Measurements from ENCODE around the gene SNX9. TPM values are rescaled to one million over a fixed set of nuclear protein-coding genes. Genes with fewer than 3 reads are reported as not detected.

SNX9 gene
- total and polyA plus RNA-seq, 2 donors (not counting 1 experiment from before 2014, with no cell fraction given) = 10.0 to 50.7 TPM

DNA sequence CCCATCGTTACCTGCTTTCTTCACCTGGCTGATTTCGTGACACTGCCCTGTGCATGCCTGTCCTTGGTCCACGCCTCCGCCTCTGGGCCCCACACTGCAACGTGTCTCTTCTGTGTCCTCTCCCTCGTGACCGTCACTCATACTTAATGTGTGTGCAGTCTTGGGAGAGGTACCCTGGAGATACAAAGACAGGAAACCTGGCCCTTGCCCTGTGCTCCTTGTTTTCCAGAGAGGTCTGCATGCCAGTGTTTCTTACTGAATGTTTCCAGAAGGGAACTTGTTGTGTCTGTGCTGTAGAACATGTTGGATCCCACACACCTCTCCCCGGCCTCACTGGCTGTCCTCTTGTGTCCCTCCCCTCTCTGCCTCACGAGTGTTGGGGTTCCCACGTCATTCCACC, 45.8 kb downstream of the SNX9 start:
- no peak overlapping the region for H3K9ac ChIP-seq (ENCODE audit: low read length)

More for the DNA sequence above, 45.8 kb downstream of the SNX9 start:
- TF ChIP-seq EZH2 (IDR thresholded peaks at IDR 0.05; ENCODE audit: borderline replicate concordance, insufficient read depth, low read depth, low read length, poor library complexity, severe bottlenecking) (no peak), CTCF (IDR thresholded peaks at IDR 0.05) (no peak)
- Mint-ChIP-seq H3K9me3 (ENCODE audit: insufficient read depth) (no peaks in the 10 kb centered on the region), H3K4me1 (peaks cover 9% of the 10 kb centered on the region), H3K27me3 (no peaks in the 10 kb centered on the region), H3K4me3 (no peak overlapping the region), H3K27ac (no peak overlapping the region)
- CTCF ChIA-PET = interaction anchor here (1.0 kb wide), 1 partner anchor 112 kb away, joined by 4 read pairs; no protein-coding TSS in a partner anchor
- no peak for DNase-seq
- Histone ChIP-seq H3K4me2 (replicated peaks; ENCODE audit: low read depth, low read length, poor library complexity, severe bottlenecking) (no peak overlapping the region), H3K79me2 (ENCODE audit: control insufficient read depth, insufficient read depth, low read length) (peaks cover 34% of the 10 kb centered on the region), H4K20me1 (ENCODE audit: control insufficient read depth, insufficient read depth, low read length, poor library complexity, severe bottlenecking) (peaks cover 27% of the 10 kb centered on the region), H3K4me3 (ENCODE audit: control extremely low read depth in 1 of 5, extremely low read depth in 1 of 5, insufficient read depth in 1 of 5, low read depth in 2 of 5, low read length in 4 of 5) (no peak overlapping the region), H2AFZ (ENCODE audit: insufficient read depth, low read depth, low read length, poor library complexity, severe bottlenecking) (no peak overlapping the region), H3K9me3 (ENCODE audit: control extremely low read depth in 1 of 3, control insufficient read depth in 2 of 3, insufficient read depth in 1 of 3, low read length in 2 of 3) (no peaks in the 10 kb centered on the region), H3K27me3 (replicated peaks in 1 of 4; ENCODE audit: control extremely low read depth in 1 of 4, control insufficient read depth in 3 of 4, insufficient read depth in 4 of 4, low read length in 3 of 4) (no peaks in the 10 kb centered on the region), H3K4me1 (ENCODE audit: control insufficient read depth in 2 of 2, insufficient read depth in 2 of 2, low read length in 2 of 2) (no peaks in the 10 kb centered on the region), H3K36me3 (replicated peaks in 1 of 2; ENCODE audit: control extremely low read depth in 1 of 2, control insufficient read depth in 1 of 2, extremely low read depth in 1 of 2, insufficient read depth in 2 of 2, low read length in 1 of 2) (peaks cover 13 to 30% of the 10 kb centered on the region in 2 experiments), H3K27ac (ENCODE audit: low read length in 2 of 2) (no peak overlapping the region)
- 98% methylated on average over 10 of the region's 10 CpGs for WGBS (ENCODE audit: insufficient coverage)
- POLR2A ChIA-PET = no interaction called here
- intact Hi-C loops (cut with micrococcal nuclease) = no loop called here
- ATAC-seq (ENCODE audit: low read depth) = no peak

Measured in B cell (primary cell).